Astrocyte of the cerebellum (primary cell): ENCODE results near the gene NAGLU.

ENCODE experiments used
- DNase-seq: peaks from one replicate; pipeline ENCODE4 v3.0.0-alpha.2; 2011; ENCODE audit warnings: low read depth
- H3K4me3 ChIP-seq: 2 replicates; pipeline ENCODE4 v1.5.1; 2011; ENCODE audit warnings: mild to moderate bottlenecking, low read depth, low read length, moderate library complexity
- in situ Hi-C: cut with HindIII; loops from 2 replicates; pipeline ENCODE4 v1.10.0; 2017; ENCODE audit warnings: low sequenced_read_pairs
- TF ChIP-seq, protein P1 (sequence below): IDR thresholded peaks from 2 replicates; pipeline ENCODE4 v1.5.1; 2012; ENCODE audit warnings: low read length, low read depth, moderate library complexity, mild to moderate bottlenecking; ENCODE audit errors: missing control alignments

Gene NAGLU

GRCh38 chr17:42507671-42508070 is 28.4 kb upstream of the NAGLU start:
- no peak for DNase-seq
- in situ Hi-C loops, result no loop called here
- no peak overlapping the region for H3K4me3 ChIP-seq
- TF ChIP-seq, protein P1, sequence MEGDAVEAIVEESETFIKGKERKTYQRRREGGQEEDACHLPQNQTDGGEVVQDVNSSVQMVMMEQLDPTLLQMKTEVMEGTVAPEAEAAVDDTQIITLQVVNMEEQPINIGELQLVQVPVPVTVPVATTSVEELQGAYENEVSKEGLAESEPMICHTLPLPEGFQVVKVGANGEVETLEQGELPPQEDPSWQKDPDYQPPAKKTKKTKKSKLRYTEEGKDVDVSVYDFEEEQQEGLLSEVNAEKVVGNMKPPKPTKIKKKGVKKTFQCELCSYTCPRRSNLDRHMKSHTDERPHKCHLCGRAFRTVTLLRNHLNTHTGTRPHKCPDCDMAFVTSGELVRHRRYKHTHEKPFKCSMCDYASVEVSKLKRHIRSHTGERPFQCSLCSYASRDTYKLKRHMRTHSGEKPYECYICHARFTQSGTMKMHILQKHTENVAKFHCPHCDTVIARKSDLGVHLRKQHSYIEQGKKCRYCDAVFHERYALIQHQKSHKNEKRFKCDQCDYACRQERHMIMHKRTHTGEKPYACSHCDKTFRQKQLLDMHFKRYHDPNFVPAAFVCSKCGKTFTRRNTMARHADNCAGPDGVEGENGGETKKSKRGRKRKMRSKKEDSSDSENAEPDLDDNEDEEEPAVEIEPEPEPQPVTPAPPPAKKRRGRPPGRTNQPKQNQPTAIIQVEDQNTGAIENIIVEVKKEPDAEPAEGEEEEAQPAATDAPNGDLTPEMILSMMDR, result no peak

DNA sequence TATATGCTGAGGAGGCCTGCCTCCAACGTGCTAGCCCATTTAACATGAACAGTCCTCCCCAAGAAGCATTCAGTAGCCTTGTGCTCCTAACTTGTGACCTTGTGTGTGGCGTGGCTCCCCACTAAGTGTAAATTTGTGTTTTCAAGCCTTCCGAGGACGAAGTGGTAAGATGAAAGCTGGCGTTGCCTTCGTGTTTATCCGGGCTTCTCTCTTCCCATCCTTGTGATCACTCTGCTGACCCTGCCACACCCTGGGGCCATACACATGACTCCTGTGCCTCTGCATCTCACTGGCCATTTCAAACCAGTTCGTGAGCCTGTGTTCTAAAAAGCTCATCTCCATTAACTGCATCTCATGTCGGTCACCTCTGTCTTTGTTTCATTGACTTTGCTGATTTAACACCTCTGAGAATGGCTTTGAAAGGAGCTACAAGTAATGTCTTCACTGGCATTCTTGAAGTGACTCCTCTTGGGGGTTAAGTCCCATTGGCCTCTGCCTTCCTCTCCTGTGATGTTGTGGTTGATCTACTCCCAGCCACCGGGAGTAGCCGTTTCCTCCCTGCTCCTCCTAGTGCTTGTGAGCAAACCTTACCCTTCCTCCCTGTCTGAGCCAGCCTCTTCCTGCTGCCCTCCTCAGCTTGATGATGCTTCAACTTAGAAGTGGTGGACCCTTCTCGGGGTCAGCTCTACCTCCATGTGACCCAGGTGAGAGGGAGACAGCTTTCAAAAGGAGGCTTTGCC is 27.4 kb upstream of the NAGLU start:
- DNase-seq, result no peak
- TF ChIP-seq, protein P1, result no peak
- H3K4me3 ChIP-seq, result no peak overlapping the region
- in situ Hi-C loops, result no loop called here

DNA sequence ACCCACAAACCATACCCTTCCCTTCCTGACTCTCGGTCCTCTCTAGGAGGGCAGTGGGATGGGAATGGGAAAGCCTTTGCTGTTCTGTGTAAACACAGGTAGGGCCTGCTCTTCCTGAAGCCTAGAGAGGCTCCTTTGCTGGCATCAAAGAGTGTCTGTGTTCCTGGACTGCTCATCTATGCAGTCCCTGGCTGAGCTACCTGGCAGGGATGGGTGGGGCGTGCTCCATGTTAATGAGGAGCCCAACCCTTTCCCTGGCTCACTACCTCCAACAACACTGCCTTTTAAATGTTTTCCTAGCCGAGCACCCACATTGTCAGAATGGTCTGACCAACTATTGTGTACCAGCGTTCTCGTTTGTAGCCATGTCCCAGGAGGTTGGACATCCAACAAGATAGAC is 26.6 kb upstream of the NAGLU start:
- no peak overlapping the region for H3K4me3 ChIP-seq
- no peak for DNase-seq
- in situ Hi-C loops, result no loop called here
- TF ChIP-seq, protein P1, result no peak

GRCh38 chr17:42509841-42510240 is 26.2 kb upstream of the NAGLU start:
- in situ Hi-C loops, result loop anchor here (10.0 kb wide), 1 partner anchor 195 kb away; no protein-coding TSS in a partner anchor
- H3K4me3 ChIP-seq, result no peak overlapping the region
- TF ChIP-seq, protein P1, result no peak
- no peak for DNase-seq

GRCh38 chr17:42512246-42512645 is 23.8 kb upstream of the NAGLU start:
- no peak overlapping the region for H3K4me3 ChIP-seq
- TF ChIP-seq, protein P1, result no peak
- in situ Hi-C loops, result loop anchor here (10.0 kb wide), 1 partner anchor 197 kb away; no protein-coding TSS in a partner anchor
- no peak for DNase-seq

GRCh38 chr17:42512733-42513251 is 23.2 kb upstream of the NAGLU start:
- TF ChIP-seq, protein P1, result no peak
- DNase-seq, result no peak
- H3K4me3 ChIP-seq, result no peak overlapping the region
- in situ Hi-C loops, result loop anchor here (10.0 kb wide), 1 partner anchor 198 kb away; no protein-coding TSS in a partner anchor
